Fibroblast of lung (primary cell): ENCODE data around the gene HTD2.

Experiments used
- CTCF ChIP-seq, 2 donors: IDR thresholded peaks in 1 of 2; conservative IDR thresholded peaks in 1 of 2; 1 replicate in 1 of 2; 2 replicates in 1 of 2; pipeline ENCODE4 v1.5.1; 2011 to 2012; ENCODE audit warnings: low read length in 2 of 2, control low read depth in 1 of 2, inconsistent platforms in 1 of 2, low read depth in 1 of 2, mild to moderate bottlenecking in 1 of 2
- EZH2 ChIP-seq: IDR thresholded peaks from 2 replicates; pipeline ENCODE4 v1.5.1; 2012; ENCODE audit warnings: low read length, control low read depth, mild to moderate bottlenecking; ENCODE audit errors: missing control alignments

GRCh38 chr3:58331593-58332152, 25.4 kb downstream of the HTD2 start:
- TF ChIP-seq CTCF (conservative IDR thresholded peaks at IDR 0.05 in 1 of 2, IDR thresholded peaks at IDR 0.05 in 1 of 2; ENCODE audit: low read depth in 1 of 2, low read length in 2 of 2) (no peak), EZH2 (no peak)
